GM23338 (cell line): ENCODE data around the gene RAB3B. TPM values are rescaled to one million over a fixed set of nuclear protein-coding genes. Genes with fewer than 3 reads are reported as not detected.

Experiments
- ATAC-seq: fragments of 200-7000 bp; cut with Tn5 transposase; 3 replicates; pipeline ENCODE4 v1.9.1; 2020
- DNase-seq: peaks from one replicate; pipeline ENCODE4 v3.0.0-alpha.2; 2015; ENCODE audit warnings: low spot score
- H2AFZ ChIP-seq: fragments of 200-600 bp; sonication (generic); 2 replicates; pipeline ENCODE4 v1.8.0; 2016; ENCODE audit warnings: antibody characterized with exemption, mild to moderate bottlenecking, moderate library complexity
- H3F3A ChIP-seq: fragments of 200-600 bp; sonication (generic); replicated peaks from 2 replicates; pipeline ENCODE4 v1.8.0; 2017; ENCODE audit warnings: antibody characterized with exemption, mixed run types, low read depth
- H3K27ac ChIP-seq: fragments of 200-600 bp; sonication (generic); 2 replicates; pipeline ENCODE4 v1.6.1; 2016; ENCODE audit warnings: low read depth
- H3K27me3 ChIP-seq: fragments of 200-600 bp; sonication (generic); 2 replicates; pipeline ENCODE4 v1.8.0; 2016; ENCODE audit warnings: mild to moderate bottlenecking, mixed run types, moderate library complexity; ENCODE audit not compliant: insufficient read depth
- H3K36me3 ChIP-seq: fragments of 200-600 bp; sonication (generic); 2 replicates; pipeline ENCODE4 v1.8.0; 2016; ENCODE audit warnings: mild to moderate bottlenecking; ENCODE audit not compliant: insufficient read depth
- H3K4me1 ChIP-seq: fragments of 200-600 bp; sonication (generic); 2 replicates; pipeline ENCODE4 v1.8.0; 2016; ENCODE audit warnings: mild to moderate bottlenecking, moderate library complexity; ENCODE audit not compliant: insufficient read depth
- H3K4me2 ChIP-seq: fragments of 200-600 bp; sonication (generic); 2 replicates; pipeline ENCODE4 v1.7.1; 2017; ENCODE audit warnings: mixed run types
- H3K4me3 ChIP-seq: fragments of 200-600 bp; sonication (generic); 2 replicates; pipeline ENCODE4 v1.6.1; 2016; ENCODE audit warnings: mixed run types
- H3K79me2 ChIP-seq: fragments of 200-600 bp; sonication (generic); replicated peaks from 2 replicates; pipeline ENCODE4 v1.8.0; 2017; ENCODE audit warnings: mild to moderate bottlenecking; ENCODE audit not compliant: insufficient read depth
- H3K9me2 ChIP-seq: fragments of 200-600 bp; sonication (generic); 2 replicates; pipeline ENCODE4 v1.8.0; 2017; ENCODE audit not compliant: insufficient read depth
- H4K20me1 ChIP-seq: fragments of 200-600 bp; sonication (generic); replicated peaks from 2 replicates; pipeline ENCODE4 v1.8.0; 2017; ENCODE audit warnings: mild to moderate bottlenecking; ENCODE audit not compliant: insufficient read depth
- H3K27ac Mint-ChIP-seq: 2 replicates; pipeline ENCODE4 v1.8.0; 2020; ENCODE audit warnings: inconsistent platforms, mild to moderate bottlenecking, moderate library complexity, mixed read lengths
- H3K27me3 Mint-ChIP-seq: 3 replicates; pipeline ENCODE4 v1.8.0; 2022; ENCODE audit warnings: low read depth, mild to moderate bottlenecking, moderate library complexity, mixed read lengths, inconsistent platforms; ENCODE audit not compliant: insufficient read depth, poor library complexity
- H3K36me3 Mint-ChIP-seq: 3 replicates; pipeline ENCODE4 v1.8.0; 2021; ENCODE audit warnings: low read depth, mild to moderate bottlenecking, inconsistent platforms, moderate library complexity, mixed read lengths
- H3K4me1 Mint-ChIP-seq: 3 replicates; pipeline ENCODE4 v1.8.0; 2020; ENCODE audit warnings: mild to moderate bottlenecking, inconsistent platforms, mixed read lengths
- H3K4me3 Mint-ChIP-seq: 3 replicates; pipeline ENCODE4 v1.8.0; 2021; ENCODE audit warnings: moderate library complexity, mild to moderate bottlenecking, inconsistent platforms, mixed read lengths
- H3K9me3 Mint-ChIP-seq: 3 replicates; pipeline ENCODE4 v1.8.0; 2020; ENCODE audit warnings: moderate library complexity, mild to moderate bottlenecking, inconsistent platforms, mixed read lengths
- CREB1 ChIP-seq: fragments of 250-450 bp; sonication (Bioruptor Pico); IDR thresholded peaks from 2 replicates; pipeline ENCODE4 v1.5.0; 2020; ENCODE audit warnings: low read depth, mild to moderate bottlenecking, moderate library complexity
- NANOG ChIP-seq: IDR thresholded peaks from 2 replicates; pipeline ENCODE4 v1.6.1; 2016; ENCODE audit warnings: antibody characterized with exemption, borderline replicate concordance
- POLR2AphosphoS5 ChIP-seq: IDR thresholded peaks from 2 replicates; pipeline ENCODE4 v1.6.1; 2016; ENCODE audit warnings: antibody characterized with exemption, low read depth
- STAT1 ChIP-seq: IDR thresholded peaks from one replicate; pipeline ENCODE4 v1.6.1; 2016; ENCODE audit warnings: antibody characterized with exemption; ENCODE audit not compliant: unreplicated experiment
- polyA plus RNA-seq: library from polyadenylated mRNA; unstranded; fragments of >200 nt; fragmentation: Nextera tagmentation; extraction: Ambion mirVana; gene quantifications from 2 replicates; pipeline ENCODE4 v1.2.1, GENCODE V29; 2016
- total RNA-seq: library from RNA; depleted of rRNA; stranded (reverse); fragments of >200 nt; shearing (Covaris generic); gene quantifications from 2 replicates; pipeline ENCODE4 v1.2.3, GENCODE V29; 2014
- TF ChIP-seq, protein P1 (sequence below): IDR thresholded peaks from 2 replicates; pipeline ENCODE4 v1.6.1; 2016; ENCODE audit warnings: antibody characterized with exemption
- TF ChIP-seq, protein P2 (sequence below): fragments of 250-450 bp; sonication (Bioruptor Pico); IDR thresholded peaks from 2 replicates; pipeline ENCODE4 v1.5.0; 2020; ENCODE audit warnings: mild to moderate bottlenecking, moderate library complexity
- TF ChIP-seq, protein P3 (sequence below), 2 experiments: fragments of 200-600 bp in 1 of 2; sonication (generic) in 1 of 2; conservative IDR thresholded peaks; 2 replicates each; pipeline versions ENCODE4 v1.5.1 to v1.6.1; 2016 to 2017; ENCODE audit warnings: antibody characterized with exemption in 2 of 2, low read depth in 2 of 2, mild to moderate bottlenecking in 2 of 2, moderate library complexity in 1 of 2

Gene RAB3B
- total and polyA plus RNA-seq, 2 experiments from 2014 or later: 18.3 to 37.9 TPM

DNA sequence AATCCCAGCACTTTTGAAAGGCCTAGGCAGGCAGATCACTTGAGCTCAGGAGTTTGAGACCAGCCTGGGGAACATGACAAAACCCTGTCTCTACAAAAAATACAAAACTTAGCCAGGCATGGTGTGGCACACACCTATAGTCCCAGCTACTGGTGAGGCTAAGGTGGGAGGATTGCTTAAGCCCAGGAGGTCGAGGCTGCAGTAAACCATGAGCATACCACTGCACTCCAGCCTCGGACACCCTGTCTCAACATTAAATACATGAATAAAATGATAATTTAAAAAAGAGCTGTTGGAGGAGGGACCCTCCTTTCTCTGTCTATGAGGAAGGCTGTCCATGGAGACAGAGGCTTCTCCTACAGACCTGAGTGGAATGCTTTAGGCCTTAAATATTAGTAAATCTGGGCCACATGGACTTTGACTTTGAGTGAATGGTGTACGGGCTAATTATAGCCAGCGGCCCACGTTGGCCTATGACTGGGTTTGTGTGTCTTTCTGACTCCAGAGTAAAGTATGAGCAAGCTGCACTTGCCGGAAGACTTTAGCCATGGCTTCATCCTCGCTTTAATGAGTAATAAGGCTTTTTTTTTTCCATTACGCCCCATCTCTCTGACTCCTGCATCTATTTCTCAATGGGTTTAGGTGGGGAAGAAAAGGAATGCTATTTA is 21.3 kb downstream of the RAB3B start:
- no peak overlapping the region for H2AFZ ChIP-seq
- Mint-ChIP-seq H3K4me1 (no peaks in the 10 kb centered on the region), H3K4me3 (no peak overlapping the region), H3K27me3 (peaks cover 2% of the 10 kb centered on the region), H3K9me3 (no peaks in the 10 kb centered on the region), H3K36me3 (peaks cover 23% of the 10 kb centered on the region), H3K27ac (no peak overlapping the region)
- TF ChIP-seq, protein P1, sequence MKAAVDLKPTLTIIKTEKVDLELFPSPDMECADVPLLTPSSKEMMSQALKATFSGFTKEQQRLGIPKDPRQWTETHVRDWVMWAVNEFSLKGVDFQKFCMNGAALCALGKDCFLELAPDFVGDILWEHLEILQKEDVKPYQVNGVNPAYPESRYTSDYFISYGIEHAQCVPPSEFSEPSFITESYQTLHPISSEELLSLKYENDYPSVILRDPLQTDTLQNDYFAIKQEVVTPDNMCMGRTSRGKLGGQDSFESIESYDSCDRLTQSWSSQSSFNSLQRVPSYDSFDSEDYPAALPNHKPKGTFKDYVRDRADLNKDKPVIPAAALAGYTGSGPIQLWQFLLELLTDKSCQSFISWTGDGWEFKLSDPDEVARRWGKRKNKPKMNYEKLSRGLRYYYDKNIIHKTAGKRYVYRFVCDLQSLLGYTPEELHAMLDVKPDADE: no peak
- TF ChIP-seq CREB1: no peak
- no peak for TF ChIP-seq STAT1
- TF ChIP-seq, protein P2, sequence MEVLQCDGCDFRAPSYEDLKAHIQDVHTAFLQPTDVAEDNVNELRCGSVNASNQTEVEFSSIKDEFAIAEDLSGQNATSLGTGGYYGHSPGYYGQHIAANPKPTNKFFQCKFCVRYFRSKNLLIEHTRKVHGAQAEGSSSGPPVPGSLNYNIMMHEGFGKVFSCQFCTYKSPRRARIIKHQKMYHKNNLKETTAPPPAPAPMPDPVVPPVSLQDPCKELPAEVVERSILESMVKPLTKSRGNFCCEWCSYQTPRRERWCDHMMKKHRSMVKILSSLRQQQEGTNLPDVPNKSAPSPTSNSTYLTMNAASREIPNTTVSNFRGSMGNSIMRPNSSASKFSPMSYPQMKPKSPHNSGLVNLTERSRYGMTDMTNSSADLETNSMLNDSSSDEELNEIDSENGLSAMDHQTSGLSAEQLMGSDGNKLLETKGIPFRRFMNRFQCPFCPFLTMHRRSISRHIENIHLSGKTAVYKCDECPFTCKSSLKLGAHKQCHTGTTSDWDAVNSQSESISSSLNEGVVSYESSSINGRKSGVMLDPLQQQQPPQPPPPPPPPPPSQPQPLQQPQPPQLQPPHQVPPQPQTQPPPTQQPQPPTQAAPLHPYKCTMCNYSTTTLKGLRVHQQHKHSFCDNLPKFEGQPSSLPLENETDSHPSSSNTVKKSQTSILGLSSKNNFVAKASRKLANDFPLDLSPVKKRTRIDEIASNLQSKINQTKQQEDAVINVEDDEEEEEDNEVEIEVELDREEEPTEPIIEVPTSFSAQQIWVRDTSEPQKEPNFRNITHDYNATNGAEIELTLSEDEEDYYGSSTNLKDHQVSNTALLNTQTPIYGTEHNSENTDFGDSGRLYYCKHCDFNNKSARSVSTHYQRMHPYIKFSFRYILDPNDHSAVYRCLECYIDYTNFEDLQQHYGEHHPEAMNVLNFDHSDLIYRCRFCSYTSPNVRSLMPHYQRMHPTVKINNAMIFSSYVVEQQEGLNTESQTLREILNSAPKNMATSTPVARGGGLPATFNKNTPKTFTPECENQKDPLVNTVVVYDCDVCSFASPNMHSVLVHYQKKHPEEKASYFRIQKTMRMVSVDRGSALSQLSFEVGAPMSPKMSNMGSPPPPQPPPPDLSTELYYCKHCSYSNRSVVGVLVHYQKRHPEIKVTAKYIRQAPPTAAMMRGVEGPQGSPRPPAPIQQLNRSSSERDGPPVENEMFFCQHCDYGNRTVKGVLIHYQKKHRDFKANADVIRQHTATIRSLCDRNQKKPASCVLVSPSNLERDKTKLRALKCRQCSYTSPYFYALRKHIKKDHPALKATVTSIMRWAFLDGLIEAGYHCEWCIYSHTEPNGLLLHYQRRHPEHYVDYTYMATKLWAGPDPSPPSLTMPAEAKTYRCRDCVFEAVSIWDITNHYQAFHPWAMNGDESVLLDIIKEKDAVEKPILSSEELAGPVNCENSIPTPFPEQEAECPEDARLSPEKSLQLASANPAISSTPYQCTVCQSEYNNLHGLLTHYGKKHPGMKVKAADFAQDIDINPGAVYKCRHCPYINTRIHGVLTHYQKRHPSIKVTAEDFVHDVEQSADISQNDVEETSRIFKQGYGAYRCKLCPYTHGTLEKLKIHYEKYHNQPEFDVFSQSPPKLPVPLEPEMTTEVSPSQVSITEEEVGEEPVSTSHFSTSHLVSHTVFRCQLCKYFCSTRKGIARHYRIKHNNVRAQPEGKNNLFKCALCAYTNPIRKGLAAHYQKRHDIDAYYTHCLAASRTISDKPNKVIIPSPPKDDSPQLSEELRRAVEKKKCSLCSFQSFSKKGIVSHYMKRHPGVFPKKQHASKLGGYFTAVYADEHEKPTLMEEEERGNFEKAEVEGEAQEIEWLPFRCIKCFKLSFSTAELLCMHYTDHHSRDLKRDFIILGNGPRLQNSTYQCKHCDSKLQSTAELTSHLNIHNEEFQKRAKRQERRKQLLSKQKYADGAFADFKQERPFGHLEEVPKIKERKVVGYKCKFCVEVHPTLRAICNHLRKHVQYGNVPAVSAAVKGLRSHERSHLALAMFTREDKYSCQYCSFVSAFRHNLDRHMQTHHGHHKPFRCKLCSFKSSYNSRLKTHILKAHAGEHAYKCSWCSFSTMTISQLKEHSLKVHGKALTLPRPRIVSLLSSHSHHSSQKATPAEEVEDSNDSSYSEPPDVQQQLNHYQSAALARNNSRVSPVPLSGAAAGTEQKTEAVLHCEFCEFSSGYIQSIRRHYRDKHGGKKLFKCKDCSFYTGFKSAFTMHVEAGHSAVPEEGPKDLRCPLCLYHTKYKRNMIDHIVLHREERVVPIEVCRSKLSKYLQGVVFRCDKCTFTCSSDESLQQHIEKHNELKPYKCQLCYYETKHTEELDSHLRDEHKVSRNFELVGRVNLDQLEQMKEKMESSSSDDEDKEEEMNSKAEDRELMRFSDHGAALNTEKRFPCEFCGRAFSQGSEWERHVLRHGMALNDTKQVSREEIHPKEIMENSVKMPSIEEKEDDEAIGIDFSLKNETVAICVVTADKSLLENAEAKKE (CRISPR knock-in tag): no peak
- TF ChIP-seq NANOG: no peak
- TF ChIP-seq, protein P3, sequence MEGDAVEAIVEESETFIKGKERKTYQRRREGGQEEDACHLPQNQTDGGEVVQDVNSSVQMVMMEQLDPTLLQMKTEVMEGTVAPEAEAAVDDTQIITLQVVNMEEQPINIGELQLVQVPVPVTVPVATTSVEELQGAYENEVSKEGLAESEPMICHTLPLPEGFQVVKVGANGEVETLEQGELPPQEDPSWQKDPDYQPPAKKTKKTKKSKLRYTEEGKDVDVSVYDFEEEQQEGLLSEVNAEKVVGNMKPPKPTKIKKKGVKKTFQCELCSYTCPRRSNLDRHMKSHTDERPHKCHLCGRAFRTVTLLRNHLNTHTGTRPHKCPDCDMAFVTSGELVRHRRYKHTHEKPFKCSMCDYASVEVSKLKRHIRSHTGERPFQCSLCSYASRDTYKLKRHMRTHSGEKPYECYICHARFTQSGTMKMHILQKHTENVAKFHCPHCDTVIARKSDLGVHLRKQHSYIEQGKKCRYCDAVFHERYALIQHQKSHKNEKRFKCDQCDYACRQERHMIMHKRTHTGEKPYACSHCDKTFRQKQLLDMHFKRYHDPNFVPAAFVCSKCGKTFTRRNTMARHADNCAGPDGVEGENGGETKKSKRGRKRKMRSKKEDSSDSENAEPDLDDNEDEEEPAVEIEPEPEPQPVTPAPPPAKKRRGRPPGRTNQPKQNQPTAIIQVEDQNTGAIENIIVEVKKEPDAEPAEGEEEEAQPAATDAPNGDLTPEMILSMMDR (conservative IDR thresholded peaks at IDR 0.05; ENCODE audit: low read depth in 2 of 2): no peak
- TF ChIP-seq POLR2AphosphoS5: no peak
- peaks cover 15% of the 10 kb centered on the region for H3K36me3 ChIP-seq
- no peaks in the 10 kb centered on the region; the same call in none of the 2 replicates for H3F3A ChIP-seq
- DNase-seq (no peak), ATAC-seq (no peak)
- H3K27ac ChIP-seq: no peak overlapping the region
- no peaks in the 10 kb centered on the region for H3K9me2 ChIP-seq
- H3K79me2 ChIP-seq: 0 out of 2 replicates have a peak, but pooled peaks cover 6% of the 10 kb centered on the region
- H3K4me3 ChIP-seq: no peak overlapping the region
- H3K4me1 ChIP-seq: peaks cover 7% of the 10 kb centered on the region; the same call in 1 of the 2 replicates
- H3K27me3 ChIP-seq: no peaks in the 10 kb centered on the region
- peaks cover 8% of the 10 kb centered on the region; the same call in 1 of the 2 replicates for H4K20me1 ChIP-seq
- H3K4me2 ChIP-seq: no peak overlapping the region
